HCT116 (cell line): ENCODE results near the gene ERRFI1. TPM values are rescaled to one million over a fixed set of nuclear protein-coding genes. Genes with fewer than 3 reads are reported as not detected.

Experiments
- ATAC-seq: fragments of 200-7000 bp; cut with Tn5 transposase; 2 replicates; pipeline ENCODE4 v1.9.1; 2020; ENCODE audit warnings: mild to moderate bottlenecking, moderate library complexity
- BruUV-seq: library from RNA; stranded (reverse); fragments of 400-500 nt; replicated peaks from 2 replicates; lab custom pipeline; 2021; lab: Mats Ljungman, UMichigan
- CTCF ChIA-PET: fragments of 300-600 bp; sonication (Branson Sonifier 250); formaldehyde crosslinking; loops from one replicate; lab custom pipeline; 2021; ENCODE audit warnings: antibody characterized with exemption; lab: Charles Lee
- POLR2A ChIA-PET: fragments of 300-600, 350-600 bp; sonication (Branson Sonifier 250); formaldehyde crosslinking; loops from one replicate; lab custom pipeline; 2021; ENCODE audit warnings: antibody characterized with exemption; lab: Charles Lee
- RAD21 ChIA-PET, 2 experiments: fragments of 300-600 bp; sonication (Branson Sonifier 250); formaldehyde crosslinking; loops; one replicate each; lab custom pipeline; 2023; ENCODE audit warnings: low total read pairs in 2 of 2; ENCODE audit not compliant: uncharacterized antibody in 2 of 2, unreplicated experiment in 2 of 2, low non-redundant PET in 1 of 2; lab: Charles Lee
- DNase-seq: peaks from one replicate; pipeline ENCODE4 v3.0.0-alpha.2; 2010; ENCODE audit warnings: low read depth, low spot score
- H2AFZ ChIP-seq: fragments of 200-600 bp; shearing (Covaris generic), sonication (generic); 2 replicates; pipeline ENCODE4 v1.6.1; 2017; ENCODE audit warnings: low read depth, mixed run types, mixed read lengths, antibody characterized with exemption, low read length; ENCODE audit not compliant: poor library complexity, severe bottlenecking
- H3K27ac ChIP-seq: 2 replicates; pipeline ENCODE4 v1.5.1; 2012; ENCODE audit warnings: low read depth, low read length
- H3K27me3 ChIP-seq: fragments of 200-600 bp; sonication (generic); 2 replicates; pipeline ENCODE4 v1.6.1; 2016; ENCODE audit warnings: mixed run types, low read length, mixed read lengths; ENCODE audit not compliant: insufficient read depth
- H3K36me3 ChIP-seq, 2 experiments: fragments of 200-500 bp in 1 of 2; fragments of 200-600 bp in 1 of 2; sonication (Bioruptor generic) in 1 of 2; sonication (generic) in 1 of 2; 2 replicates each; pipeline versions ENCODE4 v1.5.1 to v1.6.1; 2014 to 2016; ENCODE audit warnings: low read length in 2 of 2, inconsistent platforms in 1 of 2, mixed read lengths in 1 of 2, mixed run types in 1 of 2; ENCODE audit not compliant: insufficient read depth in 2 of 2, control insufficient read depth in 1 of 2
- H3K4me1 ChIP-seq, 2 experiments: fragments of 200-600 bp in 1 of 2; sonication (generic) in 1 of 2; 2 replicates each; pipeline versions ENCODE4 v1.5.1 to v1.6.1; 2012 to 2017; ENCODE audit warnings: low read length in 2 of 2, inconsistent platforms in 1 of 2, mild to moderate bottlenecking in 1 of 2, mixed read lengths in 1 of 2, mixed run types in 1 of 2, moderate library complexity in 1 of 2; ENCODE audit not compliant: insufficient read depth in 2 of 2, control insufficient read depth in 1 of 2
- H3K4me2 ChIP-seq: fragments of 200-600 bp; sonication (generic); 2 replicates; pipeline ENCODE4 v1.6.1; 2017; ENCODE audit warnings: mixed run types, low read length, mixed read lengths
- H3K4me3 ChIP-seq, 2 experiments: fragments of 200-600 bp in 1 of 2; sonication (generic) in 1 of 2; replicated peaks in 1 of 2; 2 replicates each; pipeline ENCODE4 v1.5.1; 2011 to 2016; ENCODE audit warnings: low read length in 2 of 2, control low read depth in 1 of 2, low read depth in 1 of 2, mild to moderate bottlenecking in 1 of 2, mixed read lengths in 1 of 2, mixed run types in 1 of 2
- H3K79me2 ChIP-seq: fragments of 200-600 bp; sonication (generic); 2 replicates; pipeline ENCODE4 v1.6.1; 2017; ENCODE audit warnings: mild to moderate bottlenecking, mixed run types, low read length, moderate library complexity, mixed read lengths; ENCODE audit not compliant: insufficient read depth
- H3K9ac ChIP-seq: fragments of 200-600 bp; sonication (generic); 2 replicates; pipeline ENCODE4 v1.6.1; 2016; ENCODE audit warnings: low read length, mixed read lengths
- H3K9me2 ChIP-seq: fragments of 200-600 bp; sonication (generic), shearing (Covaris generic); 2 replicates; pipeline ENCODE4 v1.6.1; 2017; ENCODE audit warnings: mixed run types, mild to moderate bottlenecking, moderate library complexity; ENCODE audit not compliant: insufficient read depth
- H3K9me3 ChIP-seq, 2 experiments: fragments of 200-500 bp in 1 of 2; fragments of 200-600 bp in 1 of 2; sonication (Bioruptor generic) in 1 of 2; sonication (generic) in 1 of 2; 2 replicates each; pipeline ENCODE4 v1.6.1; 2014 to 2017; ENCODE audit warnings: low read length in 2 of 2, mixed read lengths in 2 of 2, inconsistent platforms in 1 of 2, low read depth in 1 of 2, mild to moderate bottlenecking in 1 of 2, mixed run types in 1 of 2, moderate library complexity in 1 of 2; ENCODE audit not compliant: control insufficient read depth in 1 of 2, insufficient read depth in 1 of 2
- H4K20me1 ChIP-seq: fragments of 200-600 bp; sonication (generic), shearing (Covaris generic); 2 replicates; pipeline ENCODE4 v1.6.1; 2017; ENCODE audit warnings: mixed run types, mild to moderate bottlenecking, moderate library complexity; ENCODE audit not compliant: insufficient read depth
- ELF1 ChIP-seq: IDR thresholded peaks from 2 replicates; pipeline ENCODE4 v1.6.1; 2012; ENCODE audit warnings: low read depth, borderline replicate concordance
- POLR2AphosphoS5 ChIP-seq: IDR thresholded peaks from 2 replicates; pipeline ENCODE4 v1.6.1; 2011; ENCODE audit warnings: mild to moderate bottlenecking, low read depth, low read length, moderate library complexity
- YY1 ChIP-seq: IDR thresholded peaks from 2 replicates; pipeline ENCODE4 v1.6.1; 2011; ENCODE audit warnings: low read length, low read depth, moderate library complexity, mild to moderate bottlenecking; ENCODE audit not compliant: insufficient replicate concordance; ENCODE audit errors: extremely low read depth
- ZBTB33 ChIP-seq: IDR thresholded peaks from 2 replicates; pipeline ENCODE4 v1.6.1; 2011; ENCODE audit warnings: mild to moderate bottlenecking, low read length, moderate library complexity; ENCODE audit not compliant: insufficient replicate concordance; ENCODE audit errors: extremely low read depth
- intact Hi-C: fragments of 100-400 bp; cut with micrococcal nuclease; formaldehyde crosslinking; loops from 2 replicates; pipeline ENCODE4 v1.10.0; 2022
- total RNA-seq: library from RNA; stranded (reverse); gene quantifications from one replicate; pipeline ENCODE4 v1.2.1, GENCODE V29; 2021; ENCODE audit not compliant: unreplicated experiment

Gene ERRFI1
- total RNA-seq, 1 experiment from 2014 or later: 777 TPM

DNA sequence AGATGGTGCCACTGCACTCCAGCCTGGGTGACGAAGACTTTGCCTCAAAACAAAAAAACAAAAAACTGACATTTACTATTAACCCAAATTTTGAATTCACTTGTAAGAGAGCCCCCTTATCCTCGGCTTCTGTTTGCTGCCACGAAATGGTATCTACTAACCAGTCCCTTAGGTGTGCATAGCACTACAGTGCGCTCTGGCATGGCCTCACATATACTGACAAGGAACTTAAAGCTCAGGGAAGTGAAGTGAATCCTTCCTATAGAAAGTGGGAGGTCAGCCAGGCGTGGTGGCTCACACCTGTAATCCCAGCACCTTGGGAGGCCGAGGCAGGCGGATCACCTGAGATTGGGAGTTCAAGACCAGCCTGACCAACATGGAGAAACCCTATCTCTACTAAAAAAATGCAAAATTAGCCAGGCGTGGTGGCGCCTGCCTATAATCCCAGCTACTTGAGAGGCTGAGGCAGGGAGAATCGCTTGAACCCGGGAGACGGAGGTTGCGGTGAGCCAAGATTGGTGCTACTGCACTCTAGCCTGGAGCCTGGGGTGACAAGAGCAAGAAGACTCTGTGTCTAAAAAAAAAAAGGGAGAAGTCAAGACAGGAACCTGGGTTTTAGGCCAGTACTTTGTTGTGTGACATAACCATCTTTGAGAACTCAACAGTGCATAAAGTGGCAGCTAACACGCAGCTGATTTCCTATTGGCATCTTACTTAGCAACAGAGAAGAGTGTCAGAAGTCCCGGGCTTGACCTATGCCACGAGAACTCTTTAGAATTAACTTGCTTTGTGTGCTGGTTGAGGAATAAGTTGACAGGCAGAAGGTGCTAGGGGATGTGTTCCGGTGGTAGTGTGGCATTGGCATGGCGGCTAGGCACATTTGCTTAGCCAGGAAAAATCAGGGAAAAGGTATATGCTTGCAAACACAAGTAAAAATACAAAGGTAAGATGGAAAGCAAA, 16.8 kb downstream of the ERRFI1 start:
- ATAC-seq: peak; percentile 4; the same call in 1 of the 2 replicates
- Histone ChIP-seq H3K4me2 (no peak overlapping the region), H3K36me3 (peaks cover 39% of the 10 kb centered on the region in 2 experiments), H3K9me2 (no peaks in the 10 kb centered on the region), H3K9ac (no peak overlapping the region), H3K79me2 (peaks cover 48% of the 10 kb centered on the region), H3K4me1 (peaks cover 39 to 88% of the 10 kb centered on the region in 2 experiments; a peak in 3 of 4 replicates), H3K27ac (peak overlapping the region; percentile 31), H3K27me3 (no peaks in the 10 kb centered on the region), H3K9me3 (no peaks in the 10 kb centered on the region), H2AFZ (no peak overlapping the region), H3K4me3 (no peak overlapping the region), H4K20me1 (peaks cover 38% of the 10 kb centered on the region; the same call in 1 of the 2 replicates)
- ChIA-PET POLR2A (interaction anchor here (3.1 kb wide), 1 partner anchor 15 kb away, joined by 8 read pairs; no protein-coding TSS in a partner anchor), RAD21 (no interaction called here), CTCF (no interaction called here)
- DNase-seq: no peak
- intact Hi-C loops: no loop called here
- TF ChIP-seq ELF1: no peak
- peak; percentile 2 for TF ChIP-seq YY1
- TF ChIP-seq ZBTB33: peak; percentile 82
- TF ChIP-seq POLR2AphosphoS5: peak; percentile 85
- no TSS peak for BruUV-seq
